HepG2 (cell line): ENCODE results near the gene PRSS53. TPM values are rescaled to one million over a fixed set of nuclear protein-coding genes. Genes with fewer than 3 reads are reported as not detected.
A peak's percentile ranks its signal among the peaks of the same experiment; 100 is the strongest.

Source experiments
- CCAR2 ChIP-seq: fragments of 200-400 bp; formaldehyde crosslinking; optimal IDR thresholded peaks from 2 replicates; pipeline ENCODE3; 2018; ENCODE audit warnings: low read depth, mild to moderate bottlenecking, low read length, moderate library complexity
- ETV5 ChIP-seq: IDR thresholded peaks from 2 replicates; pipeline ENCODE4 v1.6.1; 2018; ENCODE audit warnings: missing biosample characterization, missing genetic modification reagents, inconsistent platforms, borderline replicate concordance
- HOXA5 ChIP-seq: sonication (generic); formaldehyde crosslinking; IDR thresholded peaks from 2 replicates; pipeline ENCODE4 v1.4.0; 2020; ENCODE audit warnings: missing genetic modification reagents
- MED1 ChIP-seq: sonication (generic); formaldehyde crosslinking; IDR thresholded peaks from 2 replicates; pipeline ENCODE4 v1.4.0; 2020; ENCODE audit warnings: missing genetic modification reagents
- MTA1 ChIP-seq: sonication (generic); formaldehyde crosslinking; IDR thresholded peaks from 2 replicates; pipeline ENCODE4 v1.4.0; 2020; ENCODE audit warnings: missing genetic modification reagents, mild to moderate bottlenecking, borderline replicate concordance
- PHF20 ChIP-seq: sonication (generic); formaldehyde crosslinking; IDR thresholded peaks from 2 replicates; pipeline ENCODE4 v1.5.0; 2020; ENCODE audit warnings: mild to moderate bottlenecking, missing genetic modification reagents
- SMARCE1 ChIP-seq: fragments of 450-650 bp; IDR thresholded peaks from 2 replicates; pipeline ENCODE4 v1.6.1; 2017; ENCODE audit warnings: borderline replicate concordance
- SRY ChIP-seq: sonication (generic); formaldehyde crosslinking; IDR thresholded peaks from 2 replicates; pipeline ENCODE4 v1.8.0; 2022; ENCODE audit warnings: mild to moderate bottlenecking, missing genetic modification reagents
- ZFP1 ChIP-seq: IDR thresholded peaks from 2 replicates; pipeline ENCODE4 v1.6.1; 2016
- ZFP37 ChIP-seq: sonication (generic); formaldehyde crosslinking; IDR thresholded peaks from 2 replicates; pipeline ENCODE4 v1.4.0; 2020; ENCODE audit warnings: missing genetic modification reagents, borderline replicate concordance
- ZNF274 ChIP-seq: sonication (generic); formaldehyde crosslinking; IDR thresholded peaks from 2 replicates; pipeline ENCODE4 v1.5.1; 2020; ENCODE audit warnings: mild to moderate bottlenecking, missing genetic modification reagents
- ZNF350 ChIP-seq: sonication (generic); formaldehyde crosslinking; IDR thresholded peaks from 2 replicates; pipeline ENCODE4 v1.4.0; 2020; ENCODE audit warnings: mild to moderate bottlenecking, low read depth, missing genetic modification reagents, borderline replicate concordance
- ZNF446 ChIP-seq: sonication (generic); formaldehyde crosslinking; IDR thresholded peaks from 2 replicates; pipeline ENCODE4 v1.5.0; 2020; ENCODE audit warnings: mild to moderate bottlenecking, missing genetic modification reagents
- ZNF567 ChIP-seq: sonication (generic); formaldehyde crosslinking; IDR thresholded peaks from 2 replicates; pipeline ENCODE4 v1.8.1; 2023; ENCODE audit warnings: mild to moderate bottlenecking, missing genetic modification reagents, borderline replicate concordance
- polyA plus RNA-seq, 8 experiments: library from polyadenylated mRNA; depleted of rRNA in 3 of 8; stranded (reverse) in 7 of 8; unstranded in 1 of 8; fragments of >200 nt; fragmentation: Illumina TruSeq in 4 of 8; extraction: Trizol in 4 of 8; gene quantifications; 2 replicates each; pipeline versions ENCODE4 v1.2.1 to v1.2.3, GENCODE V29; 2011 to 2016; ENCODE audit warnings: low read depth in 4 of 8, missing spikeins in 1 of 8, mixed read lengths in 1 of 8; ENCODE audit not compliant: insufficient read depth in 1 of 8
- total RNA-seq, 5 experiments: library from RNA; depleted of rRNA; stranded (reverse); fragments of >200 nt; fragmentation: Illumina TruSeq; extraction: Trizol; gene quantifications; 2 replicates each; pipeline ENCODE4 v1.2.3, GENCODE V29; 2016; ENCODE audit warnings: low read depth in 1 of 5
- TF ChIP-seq, protein P1 (sequence below): sonication (generic); formaldehyde crosslinking; IDR thresholded peaks from 2 replicates; pipeline ENCODE4 v1.5.0; 2020; ENCODE audit warnings: mild to moderate bottlenecking, missing genetic modification reagents, borderline replicate concordance
- TF ChIP-seq, protein P2 (sequence below): sonication (generic); formaldehyde crosslinking; IDR thresholded peaks from 2 replicates; pipeline ENCODE4 v1.8.0; 2022; ENCODE audit warnings: mild to moderate bottlenecking, missing genetic modification reagents; ENCODE audit not compliant: insufficient replicate concordance
- TF ChIP-seq, protein P3 (sequence below): sonication (generic); formaldehyde crosslinking; IDR thresholded peaks from 2 replicates; pipeline ENCODE4 v1.5.1; 2020; ENCODE audit warnings: missing genetic modification reagents, mild to moderate bottlenecking, borderline replicate concordance

PRSS53 gene
- total and polyA plus RNA-seq, 2 of the 13 experiments (the other 11 are each of a cell fraction or from before 2014, with no cell fraction given), result 2.2 to 7.4 TPM

DNA sequence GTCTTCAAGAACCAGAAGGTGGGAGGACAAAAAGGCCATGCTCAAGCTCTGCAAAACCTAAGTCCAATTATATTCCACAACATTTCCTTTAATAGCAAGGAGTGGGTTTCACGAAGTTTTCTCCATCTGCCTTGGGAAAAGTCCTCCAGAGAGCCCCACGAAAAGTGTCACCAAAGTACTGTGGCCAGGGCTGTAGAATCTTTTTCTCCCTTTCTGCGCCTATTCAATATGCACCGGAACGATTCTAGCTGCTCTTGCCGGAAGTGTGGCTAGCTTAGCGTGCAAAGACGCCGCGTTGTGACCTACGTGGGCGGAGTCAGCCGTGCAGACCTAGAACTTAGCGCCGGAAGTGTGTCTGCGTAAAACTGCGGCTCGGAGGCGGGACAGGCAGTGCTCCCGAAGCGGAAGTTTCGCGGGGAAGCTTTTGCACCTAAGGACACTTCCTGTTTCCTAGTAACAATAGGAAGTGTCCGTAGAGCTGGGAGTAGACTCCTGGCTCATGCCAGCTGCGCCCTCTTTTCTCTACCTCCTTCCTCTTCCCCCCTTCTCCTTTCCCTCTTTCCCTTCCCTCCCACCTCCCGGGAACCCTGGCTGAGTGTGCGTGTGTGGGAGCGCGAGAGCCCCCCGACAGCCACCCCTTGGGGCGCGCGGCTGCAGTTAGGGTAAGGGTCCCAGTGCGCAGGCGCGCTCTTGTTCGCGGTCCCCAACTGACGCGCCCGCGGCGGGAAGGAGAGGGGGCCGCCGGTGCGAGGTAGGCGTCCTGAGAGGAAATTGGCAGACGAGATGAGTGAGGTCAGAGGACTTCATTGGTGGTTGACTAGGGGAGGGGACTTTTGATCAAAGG is 14.6 kb downstream of the PRSS53 start, which contains the start of the genes ZNF646 and ZNF668 (continued):
- TF ChIP-seq ZNF350 (CRISPR knock-in tag) (peak; percentile 92), HOXA5 (peak; percentile 92), SMARCE1 (no peak), ZNF274 (CRISPR knock-in tag) (peak; percentile 98), ZNF446 (CRISPR knock-in tag) (no peak), CCAR2 (peak; percentile 71), PHF20 (CRISPR knock-in tag) (peak; percentile 98), MED1 (no peak; the same call in 1 of the 2 replicates), ZFP1 (CRISPR knock-in tag) (0 out of 2 replicates have a peak, but pooled peaks have one; percentile 57), SRY (peak; percentile 74), MTA1 (CRISPR knock-in tag) (no peak), ZNF567 (CRISPR knock-in tag) (peak; percentile 24; the same call in 1 of the 2 replicates), ZFP37 (peak; percentile 65; the same call in 1 of the 2 replicates), ETV5 (CRISPR knock-in tag) (peak; percentile 95)
- TF ChIP-seq, protein P1, sequence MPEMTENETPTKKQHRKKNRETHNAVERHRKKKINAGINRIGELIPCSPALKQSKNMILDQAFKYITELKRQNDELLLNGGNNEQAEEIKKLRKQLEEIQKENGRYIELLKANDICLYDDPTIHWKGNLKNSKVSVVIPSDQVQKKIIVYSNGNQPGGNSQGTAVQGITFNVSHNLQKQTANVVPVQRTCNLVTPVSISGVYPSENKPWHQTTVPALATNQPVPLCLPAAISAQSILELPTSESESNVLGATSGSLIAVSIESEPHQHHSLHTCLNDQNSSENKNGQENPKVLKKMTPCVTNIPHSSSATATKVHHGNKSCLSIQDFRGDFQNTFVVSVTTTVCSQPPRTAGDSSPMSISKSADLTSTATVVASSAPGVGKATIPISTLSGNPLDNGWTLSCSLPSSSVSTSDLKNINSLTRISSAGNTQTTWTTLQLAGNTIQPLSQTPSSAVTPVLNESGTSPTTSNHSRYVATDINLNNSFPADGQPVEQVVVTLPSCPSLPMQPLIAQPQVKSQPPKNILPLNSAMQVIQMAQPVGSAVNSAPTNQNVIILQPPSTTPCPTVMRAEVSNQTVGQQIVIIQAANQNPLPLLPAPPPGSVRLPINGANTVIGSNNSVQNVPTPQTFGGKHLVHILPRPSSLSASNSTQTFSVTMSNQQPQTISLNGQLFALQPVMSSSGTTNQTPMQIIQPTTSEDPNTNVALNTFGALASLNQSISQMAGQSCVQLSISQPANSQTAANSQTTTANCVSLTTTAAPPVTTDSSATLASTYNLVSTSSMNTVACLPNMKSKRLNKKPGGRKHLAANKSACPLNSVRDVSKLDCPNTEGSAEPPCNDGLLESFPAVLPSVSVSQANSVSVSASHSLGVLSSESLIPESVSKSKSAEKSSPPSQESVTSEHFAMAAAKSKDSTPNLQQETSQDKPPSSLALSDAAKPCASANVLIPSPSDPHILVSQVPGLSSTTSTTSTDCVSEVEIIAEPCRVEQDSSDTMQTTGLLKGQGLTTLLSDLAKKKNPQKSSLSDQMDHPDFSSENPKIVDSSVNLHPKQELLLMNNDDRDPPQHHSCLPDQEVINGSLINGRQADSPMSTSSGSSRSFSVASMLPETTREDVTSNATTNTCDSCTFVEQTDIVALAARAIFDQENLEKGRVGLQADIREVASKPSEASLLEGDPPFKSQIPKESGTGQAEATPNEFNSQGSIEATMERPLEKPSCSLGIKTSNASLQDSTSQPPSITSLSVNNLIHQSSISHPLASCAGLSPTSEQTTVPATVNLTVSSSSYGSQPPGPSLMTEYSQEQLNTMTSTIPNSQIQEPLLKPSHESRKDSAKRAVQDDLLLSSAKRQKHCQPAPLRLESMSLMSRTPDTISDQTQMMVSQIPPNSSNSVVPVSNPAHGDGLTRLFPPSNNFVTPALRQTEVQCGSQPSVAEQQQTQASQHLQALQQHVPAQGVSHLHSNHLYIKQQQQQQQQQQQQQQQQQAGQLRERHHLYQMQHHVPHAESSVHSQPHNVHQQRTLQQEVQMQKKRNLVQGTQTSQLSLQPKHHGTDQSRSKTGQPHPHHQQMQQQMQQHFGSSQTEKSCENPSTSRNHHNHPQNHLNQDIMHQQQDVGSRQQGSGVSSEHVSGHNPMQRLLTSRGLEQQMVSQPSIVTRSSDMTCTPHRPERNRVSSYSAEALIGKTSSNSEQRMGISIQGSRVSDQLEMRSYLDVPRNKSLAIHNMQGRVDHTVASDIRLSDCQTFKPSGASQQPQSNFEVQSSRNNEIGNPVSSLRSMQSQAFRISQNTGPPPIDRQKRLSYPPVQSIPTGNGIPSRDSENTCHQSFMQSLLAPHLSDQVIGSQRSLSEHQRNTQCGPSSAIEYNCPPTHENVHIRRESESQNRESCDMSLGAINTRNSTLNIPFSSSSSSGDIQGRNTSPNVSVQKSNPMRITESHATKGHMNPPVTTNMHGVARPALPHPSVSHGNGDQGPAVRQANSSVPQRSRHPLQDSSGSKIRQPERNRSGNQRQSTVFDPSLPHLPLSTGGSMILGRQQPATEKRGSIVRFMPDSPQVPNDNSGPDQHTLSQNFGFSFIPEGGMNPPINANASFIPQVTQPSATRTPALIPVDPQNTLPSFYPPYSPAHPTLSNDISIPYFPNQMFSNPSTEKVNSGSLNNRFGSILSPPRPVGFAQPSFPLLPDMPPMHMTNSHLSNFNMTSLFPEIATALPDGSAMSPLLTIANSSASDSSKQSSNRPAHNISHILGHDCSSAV (CRISPR knock-in tag), result 0 out of 2 replicates have a peak, but pooled peaks have one; percentile 55
- TF ChIP-seq, protein P2, sequence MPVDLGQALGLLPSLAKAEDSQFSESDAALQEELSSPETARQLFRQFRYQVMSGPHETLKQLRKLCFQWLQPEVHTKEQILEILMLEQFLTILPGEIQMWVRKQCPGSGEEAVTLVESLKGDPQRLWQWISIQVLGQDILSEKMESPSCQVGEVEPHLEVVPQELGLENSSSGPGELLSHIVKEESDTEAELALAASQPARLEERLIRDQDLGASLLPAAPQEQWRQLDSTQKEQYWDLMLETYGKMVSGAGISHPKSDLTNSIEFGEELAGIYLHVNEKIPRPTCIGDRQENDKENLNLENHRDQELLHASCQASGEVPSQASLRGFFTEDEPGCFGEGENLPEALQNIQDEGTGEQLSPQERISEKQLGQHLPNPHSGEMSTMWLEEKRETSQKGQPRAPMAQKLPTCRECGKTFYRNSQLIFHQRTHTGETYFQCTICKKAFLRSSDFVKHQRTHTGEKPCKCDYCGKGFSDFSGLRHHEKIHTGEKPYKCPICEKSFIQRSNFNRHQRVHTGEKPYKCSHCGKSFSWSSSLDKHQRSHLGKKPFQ, result no peak
- TF ChIP-seq, protein P3, sequence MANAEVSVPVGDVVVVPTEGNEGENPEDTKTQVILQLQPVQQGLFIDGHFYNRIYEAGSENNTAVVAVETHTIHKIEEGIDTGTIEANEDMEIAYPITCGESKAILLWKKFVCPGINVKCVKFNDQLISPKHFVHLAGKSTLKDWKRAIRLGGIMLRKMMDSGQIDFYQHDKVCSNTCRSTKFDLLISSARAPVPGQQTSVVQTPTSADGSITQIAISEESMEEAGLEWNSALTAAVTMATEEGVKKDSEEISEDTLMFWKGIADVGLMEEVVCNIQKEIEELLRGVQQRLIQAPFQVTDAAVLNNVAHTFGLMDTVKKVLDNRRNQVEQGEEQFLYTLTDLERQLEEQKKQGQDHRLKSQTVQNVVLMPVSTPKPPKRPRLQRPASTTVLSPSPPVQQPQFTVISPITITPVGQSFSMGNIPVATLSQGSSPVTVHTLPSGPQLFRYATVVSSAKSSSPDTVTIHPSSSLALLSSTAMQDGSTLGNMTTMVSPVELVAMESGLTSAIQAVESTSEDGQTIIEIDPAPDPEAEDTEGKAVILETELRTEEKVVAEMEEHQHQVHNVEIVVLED, result peak; percentile 99
